Left forelimb (tissue), 1 donor: Measurements from ENCODE around the gene AIFM1.

Experiments
- DNase-seq: peaks from one replicate; pipeline ENCODE4 v3.0.0-alpha.2; 2018; ENCODE audit warnings: low spot score

Gene AIFM1

DNA sequence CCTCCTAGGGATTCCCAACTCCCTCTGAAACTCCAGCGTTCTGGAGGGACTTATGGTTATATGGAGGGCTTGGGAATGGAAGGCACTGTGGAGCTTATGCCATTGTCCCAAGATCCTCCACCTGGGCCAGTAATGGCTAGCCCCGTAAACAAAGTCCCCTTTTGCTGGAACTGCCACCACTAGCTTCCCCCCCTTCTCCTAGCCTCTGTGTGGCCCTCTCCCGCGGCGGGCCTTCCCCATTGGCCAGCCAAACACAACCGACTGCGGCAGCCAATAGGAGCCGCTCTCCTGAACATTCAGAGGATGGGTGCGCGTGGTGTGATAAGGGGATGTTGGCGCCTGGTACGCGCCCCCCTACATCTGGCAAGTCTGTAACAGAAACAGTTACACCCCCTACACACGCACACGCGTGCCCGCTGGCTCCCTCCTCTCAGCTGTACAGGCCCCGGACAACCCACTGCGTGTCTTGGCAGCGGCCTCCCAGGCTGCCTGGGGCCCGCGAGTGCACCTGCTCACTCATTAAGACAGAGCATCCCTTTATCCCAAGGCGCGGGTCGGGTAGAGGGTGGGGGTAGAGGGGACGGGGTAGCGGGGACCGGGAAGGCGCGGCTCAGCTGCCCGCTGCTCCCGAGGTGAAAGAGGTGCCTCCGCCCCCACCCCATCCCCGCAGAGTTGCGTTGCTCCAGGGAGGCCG lies 5.3 kb upstream of the AIFM1 start:
- no peak for DNase-seq

GRCh38 chrX:130167040-130167439 lies 1.4 kb upstream of the AIFM1 start:
- DNase-seq: no peak

GRCh38 chrX:130166503-130166777 lies 799 bp upstream of the AIFM1 start:
- no peak for DNase-seq

DNA sequence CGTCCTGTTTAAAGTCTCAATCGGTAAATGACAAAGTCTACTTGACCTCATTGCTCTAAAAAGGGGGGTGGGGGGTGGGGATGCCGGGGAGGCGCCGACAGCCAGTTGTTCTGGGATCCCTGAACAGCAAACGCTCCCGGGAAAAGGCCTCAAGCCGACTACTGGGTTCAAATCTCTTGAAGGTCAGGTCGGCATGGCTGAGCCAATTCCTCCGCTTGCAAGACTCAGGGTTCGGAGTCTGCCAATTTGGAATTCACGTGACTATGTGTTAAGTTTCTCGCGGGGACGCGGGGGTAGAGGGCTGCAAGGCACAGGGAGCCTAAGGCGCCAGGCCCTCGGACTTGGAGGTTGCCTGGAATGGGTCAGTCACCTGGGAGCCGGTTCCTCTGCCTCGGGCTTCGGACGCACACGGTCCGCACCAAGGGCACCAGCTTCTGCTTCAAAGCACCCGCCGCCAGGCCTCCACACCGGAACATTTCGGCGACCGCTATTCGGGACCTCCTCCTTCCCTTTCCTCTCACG lies 399 bp downstream of the AIFM1 start:
- peak; percentile 58 for DNase-seq

- no peak for DNase-seq
Measured at GRCh38 chrX:130163398-130163797, 2.2 kb downstream of the AIFM1 start.

DNA sequence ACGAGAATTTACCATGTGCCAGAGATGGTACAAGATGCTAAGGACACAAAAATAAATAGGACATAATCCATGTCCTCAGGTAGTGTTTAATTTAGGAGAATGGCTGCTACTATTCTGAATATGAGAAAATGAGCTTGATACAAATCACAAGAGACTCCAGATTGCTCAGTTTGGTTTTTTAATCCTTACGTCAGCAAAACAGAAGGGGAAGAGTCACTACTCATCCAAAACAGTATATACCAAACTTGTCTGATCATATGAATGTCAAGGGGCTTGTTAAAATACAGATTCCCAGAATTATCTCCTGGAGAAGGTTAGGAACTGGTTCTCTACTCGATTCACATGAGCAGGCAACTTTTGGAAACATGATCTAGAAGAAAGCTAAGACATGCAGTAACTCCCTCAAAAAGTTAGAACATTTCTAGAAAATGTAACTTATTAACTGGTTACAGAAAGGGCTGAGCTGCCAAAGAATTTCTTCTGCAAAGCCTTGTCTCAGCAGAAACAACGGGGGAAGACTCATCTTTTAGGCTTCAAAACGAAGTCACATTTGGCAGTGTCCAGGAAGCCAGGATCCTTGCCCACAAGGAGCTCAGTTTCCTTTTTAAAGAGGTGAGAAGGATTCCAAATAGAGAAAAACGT lies 3.4 kb downstream of the AIFM1 start:
- DNase-seq: no peak

DNA sequence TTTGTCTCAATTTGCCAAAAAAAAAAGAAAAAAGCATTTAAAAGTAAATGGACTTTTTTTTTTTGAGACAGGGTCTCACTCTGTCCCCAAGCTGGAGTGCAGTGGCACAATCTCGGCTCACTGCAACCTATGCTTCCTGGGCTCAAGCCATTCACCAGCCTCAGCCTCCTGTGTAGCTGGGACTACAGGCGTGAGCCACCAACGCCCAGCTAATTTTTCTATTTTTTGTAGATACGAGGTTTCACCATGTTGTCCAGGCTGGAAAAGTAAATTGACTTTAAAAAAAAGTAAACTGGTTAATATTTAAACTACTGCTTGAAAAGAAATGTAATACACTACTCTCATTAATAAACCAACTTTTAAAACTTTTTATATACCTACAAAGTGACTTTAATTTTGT lies 5.9 kb downstream of the AIFM1 start:
- DNase-seq: no peak

DNA sequence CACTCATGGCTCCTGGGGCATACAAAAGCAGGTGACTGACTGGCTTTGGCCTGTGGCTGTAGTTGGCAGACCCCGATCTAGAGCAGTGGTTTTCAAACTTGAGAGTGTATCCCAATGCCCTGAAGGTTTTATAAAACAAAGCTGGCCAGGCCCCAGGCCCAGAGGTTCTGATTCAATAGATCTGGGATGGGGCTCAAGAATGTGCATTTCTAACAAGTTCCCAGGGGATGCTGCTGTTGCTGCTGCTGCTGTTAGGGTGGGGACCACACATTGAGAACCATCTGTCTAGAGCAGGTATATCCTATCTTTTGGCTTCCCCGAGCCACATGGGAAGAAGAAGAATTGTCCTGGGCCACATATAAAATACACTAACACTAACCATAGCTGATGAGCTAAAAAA lies 7.3 kb downstream of the AIFM1 start:
- no peak for DNase-seq

- DNase-seq: no peak
Measured at GRCh38 chrX:130155564-130155963, 10.1 kb downstream of the AIFM1 start.

- DNase-seq: no peak
Measured at GRCh38 chrX:130147631-130148030, 18.0 kb downstream of the AIFM1 start.

DNA sequence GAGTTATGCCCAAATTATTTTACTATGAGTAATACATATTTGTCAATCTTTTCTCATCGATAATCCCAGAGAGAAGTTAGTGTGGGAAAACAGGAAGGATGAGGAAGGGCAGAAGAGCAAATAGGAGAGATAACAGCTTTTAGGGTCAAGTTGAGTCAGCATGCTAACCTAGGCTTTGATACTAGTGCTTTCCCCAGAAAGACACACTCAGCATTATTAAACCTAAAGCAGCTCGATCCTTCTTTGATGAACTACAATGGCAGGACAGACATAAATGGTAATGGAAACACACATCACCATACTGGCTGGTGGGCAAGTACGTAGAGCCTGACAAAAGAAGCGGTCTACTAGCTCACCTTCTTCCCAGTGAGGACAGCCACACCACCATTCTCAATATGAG lies 20.5 kb downstream of the AIFM1 start:
- no peak for DNase-seq

DNA sequence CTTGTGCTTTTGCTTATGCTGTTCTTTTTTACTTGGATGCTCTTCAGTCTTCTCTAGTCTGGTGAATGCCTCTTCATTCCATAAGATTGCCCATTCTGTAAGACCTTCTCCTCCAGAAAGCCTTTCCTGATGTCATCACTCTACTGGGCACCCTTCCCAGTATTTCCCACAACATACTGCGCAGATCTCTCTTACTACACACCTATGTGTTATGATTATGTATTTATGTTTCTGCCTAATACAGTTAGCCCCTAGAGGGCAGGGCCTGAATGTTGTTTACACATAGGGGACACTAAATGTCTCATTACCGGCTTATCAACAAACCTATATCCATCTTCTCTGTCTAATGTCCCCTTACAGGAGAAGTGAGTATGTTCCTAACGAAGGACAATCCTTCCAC lies 21.1 kb downstream of the AIFM1 start:
- DNase-seq: no peak

- DNase-seq: no peak
Measured at GRCh38 chrX:130139474-130140201, 26.0 kb downstream of the AIFM1 start.

GRCh38 chrX:130136961-130137360 lies 28.7 kb downstream of the AIFM1 start:
- no peak for DNase-seq

GRCh38 chrX:130136496-130136895 lies 29.1 kb downstream of the AIFM1 start:
- no peak for DNase-seq

DNA sequence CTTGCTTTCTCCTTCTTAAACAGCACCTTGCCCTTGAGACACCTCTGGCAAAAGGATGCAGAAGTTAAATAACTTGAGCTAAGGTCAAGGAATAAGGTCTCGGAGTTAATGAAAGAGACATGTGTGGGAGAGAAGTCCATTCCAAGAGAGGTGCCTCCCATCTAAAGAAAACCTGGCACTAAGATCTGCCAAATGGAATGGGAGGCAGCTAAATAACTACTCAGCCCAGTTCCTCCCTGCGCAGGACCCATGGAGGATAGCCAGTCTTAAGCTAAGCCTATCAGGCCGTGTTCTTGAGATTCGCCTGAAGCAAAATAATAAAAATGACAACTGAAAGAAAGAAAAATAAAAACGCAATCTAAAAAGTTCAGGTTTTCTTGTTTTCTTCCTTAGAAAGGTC lies 34.7 kb downstream of the AIFM1 start:
- DNase-seq: no peak

DNA sequence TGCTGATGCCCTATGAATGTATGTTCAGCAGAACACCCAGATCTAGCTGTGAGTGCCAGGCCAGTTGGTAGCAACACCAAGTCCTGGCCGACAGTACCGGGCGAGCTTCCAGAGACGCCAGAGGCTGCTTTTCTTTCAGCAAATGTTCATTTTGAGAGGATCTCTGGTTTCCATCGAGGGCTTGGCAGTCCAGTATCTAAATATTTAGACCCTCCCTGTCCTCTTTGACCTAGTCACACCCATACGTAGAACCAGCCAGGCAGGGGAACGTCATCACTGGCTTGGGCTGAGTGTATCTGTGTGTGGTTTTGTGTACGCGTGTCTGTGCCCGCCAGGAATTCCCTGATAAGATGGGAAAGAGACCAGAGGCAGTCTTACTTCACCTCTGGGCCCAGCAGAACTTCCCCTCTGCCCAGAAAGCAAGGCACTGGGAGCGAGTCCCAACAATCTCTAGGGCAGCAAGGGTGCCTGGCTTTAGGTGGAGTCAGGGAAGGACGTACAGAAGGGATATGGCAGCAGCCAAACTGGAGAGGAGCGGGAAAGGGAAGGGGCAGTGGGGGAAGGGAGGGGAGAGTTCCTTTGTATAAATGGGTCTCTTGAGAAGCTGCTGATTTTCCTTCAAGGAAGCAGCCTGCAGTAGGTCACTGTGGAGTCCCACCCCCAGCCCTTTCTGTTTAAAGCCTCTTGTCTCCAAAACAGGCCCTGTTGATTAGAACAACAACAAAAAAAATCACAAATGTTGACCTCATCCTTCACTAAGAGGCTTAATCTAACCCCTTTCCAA lies 40.4 kb downstream of the AIFM1 start:
- no peak for DNase-seq

DNA sequence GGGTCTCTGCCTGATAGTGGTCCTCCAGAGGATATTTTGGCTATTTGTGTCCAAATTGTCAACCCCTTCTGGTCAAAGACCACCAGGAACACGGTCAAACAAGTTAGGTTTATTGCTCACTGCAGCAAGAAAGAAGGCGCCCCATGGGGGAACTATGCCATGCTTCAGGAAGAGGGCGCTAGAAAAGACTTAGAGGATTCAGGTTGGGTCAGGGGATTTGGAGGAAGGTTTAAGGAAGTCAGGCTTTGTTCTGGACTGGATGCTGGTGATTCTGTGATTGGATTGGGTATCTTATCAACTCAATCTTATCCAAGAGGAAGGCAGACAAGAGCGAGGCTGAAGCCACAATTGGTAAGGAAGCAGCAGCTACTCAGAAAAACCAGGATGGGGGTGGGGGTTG lies 41.1 kb downstream of the AIFM1 start:
- no peak for DNase-seq

GRCh38 chrX:130121505-130121800 lies 44.2 kb downstream of the AIFM1 start:
- DNase-seq: no peak

- DNase-seq: peak; percentile 79
Measured at GRCh38 chrX:130120746-130121504, 44.7 kb downstream of the AIFM1 start.

- DNase-seq: no peak
Measured at GRCh38 chrX:130120321-130120731, 45.3 kb downstream of the AIFM1 start.

GRCh38 chrX:130119312-130119898 lies 46.2 kb downstream of the AIFM1 start:
- no peak for DNase-seq
